Subcutaneous adipose tissue (tissue), 4 donors: ENCODE data around the gene TRIM43. TPM values are rescaled to one million over a fixed set of nuclear protein-coding genes. Genes with fewer than 3 reads are reported as not detected.
"Not testable (repeated sequence)": the region's sequence is repeated elsewhere in the genome, so short reads cannot be mapped to it uniquely, and the experiment has no call there.

Experiments
- CTCF ChIP-seq: fragments of 450-650 bp; IDR thresholded peaks from one replicate; pipeline ENCODE4 v1.5.1; 2016; ENCODE audit warnings: low read depth, mild to moderate bottlenecking, control low read depth, antibody characterized with exemption, moderate library complexity
- total RNA-seq, 4 donors: library from RNA; depleted of rRNA; stranded (reverse); fragments of >200 nt; gene quantifications; one replicate each; pipeline ENCODE4 v1.1.0, GENCODE V29; 2016

Gene TRIM43
- not detected for total RNA-seq

DNA sequence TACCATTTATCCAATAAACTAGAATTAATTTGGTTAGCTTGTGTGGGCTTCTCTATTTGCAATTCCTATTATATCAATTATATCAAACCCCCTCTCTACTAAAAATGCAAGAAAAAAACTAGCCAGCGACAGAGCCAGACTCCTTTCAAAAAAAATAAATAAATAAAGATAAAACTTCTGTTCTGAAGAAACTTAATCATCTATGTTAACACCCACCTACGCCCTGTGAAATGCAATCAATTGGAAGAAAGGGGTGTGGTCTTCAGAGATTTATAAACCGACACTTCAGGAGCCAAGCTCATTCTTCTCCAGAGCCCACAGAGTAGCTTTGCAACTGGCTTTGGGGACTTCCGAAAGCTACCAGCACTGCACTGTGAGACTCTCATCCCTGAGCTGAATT, at the start of gene TRIM43:
Gene TRIM43 (plus strand): TSS at position 301 of the 400 bp plus-strand sequence. CDS start 2,023 bp downstream, outside the sequence.
- TF ChIP-seq CTCF: not testable (repeated sequence)

DNA sequence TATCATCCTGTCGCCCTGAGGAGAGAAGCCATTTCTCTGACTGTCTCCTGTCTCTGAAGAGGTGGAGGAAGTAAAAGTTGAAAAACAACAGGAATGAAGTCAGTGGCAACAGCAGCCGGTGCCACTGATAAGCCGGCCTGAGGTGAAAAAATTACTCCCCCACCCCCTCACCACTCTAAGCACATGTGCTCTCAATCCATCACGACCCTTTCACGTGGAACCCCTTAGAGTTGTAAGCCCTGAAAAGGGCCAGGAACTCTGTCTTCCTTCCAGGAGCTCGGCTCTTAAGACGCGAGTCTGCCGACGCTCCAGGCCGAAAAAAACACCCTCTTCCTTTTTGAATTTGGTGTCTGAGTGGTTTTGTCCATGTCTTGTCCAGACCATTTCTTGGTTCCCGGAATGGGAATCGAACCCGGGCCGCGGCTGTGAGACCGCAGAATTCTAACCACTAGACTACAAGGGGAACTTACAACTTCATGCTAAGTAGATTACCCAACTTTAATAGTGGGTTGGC, 40.7 kb upstream of the TRIM43 start:
- TF ChIP-seq CTCF: no peak

DNA sequence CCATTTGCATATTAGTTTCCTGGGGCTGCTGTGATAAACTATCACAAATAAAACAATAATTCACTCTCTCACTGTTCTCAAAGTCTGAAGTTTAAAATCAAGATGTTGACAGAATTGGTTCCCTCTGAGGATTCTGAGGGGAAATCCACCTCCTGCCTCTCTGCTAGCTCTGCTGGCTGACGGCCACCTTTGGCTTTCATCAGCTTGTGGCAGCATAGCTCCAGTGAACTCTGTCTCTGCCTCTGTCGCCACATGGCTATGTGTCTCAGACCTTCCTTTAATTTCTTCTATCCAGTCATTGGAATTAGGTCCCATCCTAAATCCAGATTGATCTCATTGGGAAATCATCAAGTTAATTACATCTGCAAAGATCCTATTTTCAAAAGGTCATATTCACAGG, 38.9 kb upstream of the TRIM43 start:
- TF ChIP-seq CTCF: no peak

DNA sequence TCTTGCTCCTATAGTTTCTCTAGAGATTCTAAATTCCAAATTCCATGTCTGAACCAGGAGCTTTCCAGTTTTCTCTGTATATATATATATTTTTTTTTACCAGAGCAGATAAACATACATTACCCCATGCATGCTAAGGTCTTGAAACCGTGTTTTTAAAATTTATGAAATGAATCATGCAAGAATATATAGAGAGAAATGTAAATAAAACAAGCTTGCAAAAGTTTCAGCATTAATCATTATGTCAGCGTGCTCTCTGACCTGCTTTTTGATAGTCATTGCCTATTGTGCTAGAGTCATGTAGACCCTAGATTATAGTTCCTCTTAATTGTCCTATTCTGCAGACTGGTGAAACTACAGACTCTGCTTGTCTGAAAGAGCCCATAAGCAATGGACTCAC, 22.6 kb upstream of the TRIM43 start:
- TF ChIP-seq CTCF: no peak

GRCh38 chr2:95573866-95574265, 17.9 kb upstream of the TRIM43 start:
- TF ChIP-seq CTCF: no peak

DNA sequence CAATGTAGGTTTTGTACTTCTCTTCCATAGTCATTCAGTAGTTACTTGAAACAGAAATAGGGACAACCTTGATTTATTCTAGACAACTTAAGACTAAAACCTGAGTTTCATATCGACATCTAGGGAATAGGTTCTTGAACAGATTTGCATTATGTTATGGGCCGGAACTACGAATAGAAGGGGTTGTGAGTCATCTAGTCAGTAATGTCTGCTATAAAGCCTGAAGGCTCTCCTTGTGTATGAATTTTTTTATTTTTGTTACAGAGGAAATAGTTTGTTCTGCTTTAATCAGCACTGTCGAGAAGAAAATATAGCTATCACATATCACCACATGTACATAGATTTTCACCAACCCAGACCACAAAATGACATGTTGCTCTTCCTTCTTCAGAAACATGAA, 17.3 kb upstream of the TRIM43 start:
- no peak for TF ChIP-seq CTCF

GRCh38 chr2:95575857-95576256, 15.9 kb upstream of the TRIM43 start:
- no peak for TF ChIP-seq CTCF
